ENCODE measurements around the gene ARNT2.
A peak's percentile ranks its signal among the peaks of the same experiment; 100 is the strongest.
"Not testable (repeated sequence)": the region's sequence is repeated elsewhere in the genome, so short reads cannot be mapped to it uniquely, and the experiment has no call there.

The ARNT2 gene

GRCh38 chr15:80492409-80492808 is 88.2 kb downstream of the ARNT2 start:
- DNase-seq, result no peak

DNA sequence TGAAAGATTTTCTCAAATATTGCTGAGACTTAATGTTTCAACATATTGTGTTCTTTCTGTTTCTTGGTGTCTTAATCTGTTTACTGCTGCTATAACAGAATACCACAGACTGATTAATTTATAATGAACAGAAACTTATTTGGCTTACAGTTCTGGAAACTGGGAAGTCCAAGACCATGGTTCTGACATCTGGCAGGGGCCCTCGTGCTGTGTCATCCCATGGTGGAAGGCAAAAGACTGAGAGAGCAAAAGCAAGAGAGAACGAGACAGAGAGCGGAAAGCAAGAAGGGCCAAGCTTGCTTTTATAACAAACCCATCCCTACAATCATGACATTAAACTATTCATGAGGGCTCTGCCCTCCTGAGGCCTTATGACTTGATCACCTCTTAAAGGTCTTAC is 88.7 kb downstream of the ARNT2 start:
- DNase-seq, result no peak

DNA sequence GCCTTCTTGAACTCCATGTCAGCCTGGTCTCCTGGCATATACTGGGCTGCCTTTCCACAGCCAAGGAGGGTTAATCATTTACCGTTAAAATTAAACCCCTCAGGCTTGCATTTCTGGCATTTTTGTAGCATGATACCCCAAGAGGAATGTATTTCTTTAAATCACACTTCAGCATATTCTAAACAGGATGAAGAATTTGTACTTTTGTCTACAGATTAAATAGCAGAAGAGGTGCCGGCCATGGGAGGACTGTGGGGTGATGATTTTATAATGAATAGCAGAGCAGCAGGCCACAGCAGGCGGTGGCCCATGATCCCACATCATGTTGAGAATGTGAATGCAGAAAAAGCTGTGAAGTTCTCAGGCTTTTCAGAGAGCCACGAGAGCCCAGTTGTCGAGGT is 90.2 kb downstream of the ARNT2 start:
- peak; percentile 91 for DNase-seq

- no peak for DNase-seq
Measured at GRCh38 chr15:80494756-80495155, 90.6 kb downstream of the ARNT2 start.

DNA sequence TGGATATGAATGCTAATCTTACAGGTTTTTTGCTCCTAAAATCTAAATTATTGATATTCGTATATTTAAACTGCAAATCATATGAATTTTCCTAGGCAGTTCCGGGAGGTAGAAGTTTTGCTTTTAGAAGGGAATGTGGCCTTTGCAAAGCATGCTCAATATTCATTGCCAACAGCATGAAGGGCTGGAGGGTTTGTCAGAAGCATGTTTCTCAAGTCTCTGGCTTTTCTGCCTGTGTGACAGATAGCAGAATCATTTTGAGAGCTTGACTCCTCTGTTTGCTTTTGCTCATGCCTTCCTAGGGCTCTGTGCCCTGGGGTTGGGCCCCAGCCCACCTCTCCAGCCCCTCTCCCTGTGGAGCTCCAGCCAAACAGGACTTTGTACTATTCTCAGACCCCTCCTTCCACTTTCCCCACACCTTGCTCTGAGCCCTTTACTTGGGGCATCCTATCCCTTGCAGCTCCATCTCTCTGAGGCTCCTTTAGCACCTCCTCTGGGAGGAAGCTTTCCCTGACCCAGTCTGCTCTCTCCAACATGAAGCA is 91.3 kb downstream of the ARNT2 start:
- DNase-seq, result no peak

GRCh38 chr15:80496096-80496495 is 91.9 kb downstream of the ARNT2 start:
- DNase-seq, result no peak

- DNase-seq, result no peak
Measured at GRCh38 chr15:80497221-80497620, 93.0 kb downstream of the ARNT2 start.

DNA sequence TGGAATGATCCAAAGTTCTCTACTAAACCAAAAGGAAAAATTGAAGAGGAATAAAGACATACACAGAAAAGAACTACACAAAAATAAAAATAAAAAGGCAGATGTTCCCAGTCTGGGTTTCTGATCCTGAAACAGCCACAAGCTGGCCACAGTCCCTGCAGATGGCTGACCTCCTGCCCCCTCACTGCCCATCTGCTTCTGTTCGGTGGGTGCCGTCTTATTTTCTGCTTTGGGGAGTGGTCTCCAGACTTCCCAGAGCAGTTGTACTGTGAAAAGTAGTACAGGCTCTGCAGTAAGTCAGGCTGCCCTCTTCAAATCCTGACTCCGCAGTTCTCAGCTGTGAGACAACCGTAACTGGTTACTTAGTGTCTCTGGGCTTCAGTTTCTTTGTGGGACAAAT is 94.5 kb downstream of the ARNT2 start:
- DNase-seq, result no peak

- no peak for DNase-seq
Measured at GRCh38 chr15:80500021-80500420, 95.8 kb downstream of the ARNT2 start.

DNA sequence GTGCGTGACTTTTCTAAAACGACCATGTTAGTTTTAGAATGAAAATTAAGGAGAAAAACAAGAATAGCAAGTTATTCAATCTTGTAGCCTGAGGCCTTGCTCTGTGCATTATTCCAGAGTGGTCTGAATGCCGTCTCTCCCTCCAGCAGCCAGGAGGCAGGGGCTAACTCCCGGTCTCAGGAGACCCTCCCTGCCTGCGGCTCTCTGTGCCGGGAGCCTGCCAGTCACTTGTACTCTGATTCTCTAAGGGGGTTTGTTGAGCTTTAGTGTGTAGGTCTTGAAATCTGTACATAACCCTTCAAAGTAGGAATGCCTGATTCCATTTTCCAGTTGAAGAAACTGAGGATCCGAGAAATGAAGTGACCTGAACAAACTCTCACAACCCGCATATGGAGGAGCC is 97.3 kb downstream of the ARNT2 start:
- DNase-seq, result no peak

DNA sequence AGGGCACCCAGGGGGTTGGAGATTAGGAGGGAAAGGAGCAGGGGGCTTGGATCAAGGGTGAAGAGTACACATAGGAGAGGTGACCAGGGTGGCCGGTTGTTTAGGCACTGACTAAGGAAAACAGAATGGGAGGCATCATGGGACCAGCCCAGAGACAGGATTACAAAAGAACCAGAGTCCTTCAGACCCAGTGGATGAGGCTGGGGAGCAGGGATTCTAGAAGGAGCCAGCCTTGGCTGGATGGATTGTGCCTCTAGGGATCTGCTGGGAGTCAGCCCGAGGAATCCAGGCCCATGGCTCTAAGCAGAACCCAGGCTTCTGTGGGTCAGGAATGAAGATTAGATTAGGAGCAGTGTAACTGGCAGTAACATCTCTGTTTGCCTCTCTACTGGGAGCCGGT is 98.6 kb downstream of the ARNT2 start:
- DNase-seq, result no peak

- DNase-seq, result peak; percentile 47
Measured at GRCh38 chr15:80503319-80503952, 99.3 kb downstream of the ARNT2 start.

- DNase-seq, result no peak
Measured at GRCh38 chr15:80504931-80505330, 100.7 kb downstream of the ARNT2 start.

DNA sequence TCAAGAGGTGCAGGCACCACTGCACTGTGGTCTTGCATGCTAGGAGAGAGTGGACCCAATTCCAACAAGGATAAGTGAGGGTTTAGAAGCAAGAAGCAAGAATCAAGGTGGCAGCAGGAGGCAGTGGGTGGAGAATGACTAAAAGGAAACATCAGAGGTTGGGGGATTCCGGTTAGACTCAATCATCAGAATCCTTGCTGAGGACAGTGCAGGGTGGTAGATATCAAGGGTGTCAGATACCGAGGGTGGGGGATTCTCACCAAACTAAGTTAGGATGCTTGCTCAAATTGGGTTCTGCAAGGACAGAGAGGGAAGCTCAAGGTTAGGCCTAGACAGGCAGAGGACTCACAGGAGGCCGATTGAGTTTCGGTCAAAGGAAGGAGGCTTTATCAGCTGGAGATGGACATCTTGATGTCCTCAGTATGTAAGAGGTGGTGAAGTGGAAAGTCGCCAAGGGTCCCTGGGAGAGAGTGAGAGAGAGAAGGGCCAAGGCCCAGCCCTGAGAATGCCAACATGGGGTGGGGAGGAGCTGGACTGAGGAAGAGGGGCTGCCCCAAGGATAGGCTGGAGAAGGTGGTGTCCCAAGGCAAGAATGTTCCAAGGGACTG is 102.2 kb downstream of the ARNT2 start:
- DNase-seq, result no peak

- peak; percentile 71 for DNase-seq
Measured at GRCh38 chr15:80507131-80507530, 102.9 kb downstream of the ARNT2 start.

DNA sequence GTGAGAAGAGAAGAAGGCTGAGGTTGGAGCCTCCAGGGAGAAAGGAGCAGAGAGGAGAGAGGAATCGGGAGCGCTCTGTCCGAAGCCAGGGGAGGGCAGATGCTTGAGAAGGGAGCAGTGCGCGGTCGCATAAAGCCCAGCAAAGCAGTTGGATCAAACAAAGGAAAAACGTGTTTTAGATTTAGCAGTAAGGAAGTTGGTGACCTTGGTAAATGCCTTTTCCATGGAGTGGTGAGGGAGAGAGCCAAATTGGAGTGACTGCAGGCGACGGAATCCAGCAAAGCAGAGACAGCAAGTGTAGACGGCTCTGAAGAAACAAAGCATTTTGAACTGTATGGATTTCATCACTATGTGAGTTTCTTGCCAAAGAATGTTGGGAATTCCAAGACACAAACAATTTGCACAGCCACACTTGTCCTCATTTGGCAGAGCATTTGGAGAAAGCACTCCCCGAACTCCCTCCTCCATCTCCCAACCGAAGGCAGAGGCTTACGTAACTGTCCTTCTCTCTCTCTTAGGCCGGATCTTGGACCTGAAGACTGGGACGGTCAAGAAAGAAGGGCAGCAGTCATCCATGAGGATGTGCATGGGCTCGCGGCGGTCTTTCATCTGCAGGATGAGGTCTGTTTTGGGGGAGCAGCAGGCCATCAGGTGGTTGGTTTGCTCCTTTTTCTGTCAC is 103.6 kb downstream of the ARNT2 start:
- peak; percentile 99 for DNase-seq

- DNase-seq, result no peak
Measured at GRCh38 chr15:80508783-80509182, 104.6 kb downstream of the ARNT2 start.

GRCh38 chr15:80509800-80510199 is 105.6 kb downstream of the ARNT2 start:
- DNase-seq, result no peak

DNA sequence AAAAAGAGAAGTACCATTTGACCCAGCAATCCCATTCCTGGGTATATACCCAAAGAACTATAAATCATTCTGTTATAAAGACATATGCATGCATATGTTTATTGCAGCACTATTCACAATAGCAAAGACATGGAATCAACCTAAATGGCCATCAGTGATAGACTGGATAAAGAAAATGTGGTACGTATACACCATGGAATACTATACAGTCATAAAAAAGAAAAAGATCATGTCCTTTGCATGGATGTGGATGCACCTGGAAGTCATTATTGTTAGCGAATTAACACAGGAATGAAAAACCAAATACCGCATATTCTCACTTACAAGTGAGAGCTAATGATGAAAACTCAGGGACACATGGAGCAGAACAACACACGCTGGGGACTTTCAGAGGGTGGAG is 106.8 kb downstream of the ARNT2 start:
- not testable (repeated sequence) for DNase-seq

DNA sequence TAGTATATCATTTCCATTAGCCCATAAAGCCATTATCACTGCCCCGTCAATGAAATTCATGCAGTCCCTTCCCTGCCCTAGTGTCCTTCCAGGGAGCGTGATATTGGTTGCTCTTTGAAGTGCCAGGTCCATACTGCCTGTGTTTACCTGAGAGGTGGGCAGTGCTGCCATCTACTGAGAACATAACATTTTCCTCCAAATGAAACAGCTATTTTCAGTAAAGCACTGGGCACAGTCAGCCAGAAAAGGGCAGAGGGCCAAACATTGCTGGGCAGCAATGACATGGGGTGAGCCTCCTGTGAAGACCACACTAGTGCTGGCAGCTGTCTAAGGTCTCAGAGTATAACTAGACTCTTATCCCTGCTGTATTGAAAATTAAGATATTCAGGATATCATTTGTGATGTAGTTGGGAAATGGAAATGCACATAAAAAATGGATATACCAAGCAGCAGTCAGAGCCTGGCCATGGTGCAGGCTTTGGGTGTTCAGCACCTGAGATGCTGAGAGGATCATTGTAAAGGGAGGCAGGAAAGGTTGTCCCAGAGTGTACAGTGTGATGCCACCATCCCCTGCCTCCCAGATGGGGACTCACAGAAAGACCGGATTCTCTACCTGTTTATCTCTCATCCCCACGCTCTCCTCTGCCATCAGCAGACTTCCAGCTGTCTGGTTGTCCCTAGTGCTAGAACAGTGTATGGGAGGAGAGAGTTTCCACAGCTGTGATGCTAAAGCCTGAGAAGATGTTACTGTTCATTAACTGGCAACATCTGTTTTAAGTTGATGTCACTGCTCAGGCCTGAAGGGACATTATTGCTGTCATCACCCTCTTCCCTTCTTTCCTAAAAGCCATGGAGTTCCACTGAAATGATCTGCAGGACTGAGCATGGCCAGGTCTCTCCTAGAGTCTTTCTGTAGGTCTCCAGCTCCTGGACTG is 108.8 kb downstream of the ARNT2 start:
- DNase-seq, result no peak

GRCh38 chr15:80514071-80514780 is 110.0 kb downstream of the ARNT2 start:
- peak; percentile 68 for DNase-seq

GRCh38 chr15:80517290-80517689 is 113.1 kb downstream of the ARNT2 start:
- DNase-seq, result no peak
